ENCODE measurements around the gene PKHD1. TPM values are rescaled to one million over a fixed set of nuclear protein-coding genes. Genes with fewer than 3 reads are reported as not detected.

Gene PKHD1
- total and polyA plus RNA-seq, 9 donors, result 0.01 to 0.12 (median 0.05) TPM; not detected in 3

GRCh38 chr6:51887859-51888258 is 199.6 kb downstream of the PKHD1 start:
- Histone ChIP-seq H3K27me3 (no peaks in the 10 kb centered on the region), H3K4me1 (ENCODE audit: insufficient read depth) (no peaks in the 10 kb centered on the region), H3K36me3 (no peaks in the 10 kb centered on the region), H3K4me3 (no peak overlapping the region), H3K9me3 (no peaks in the 10 kb centered on the region), H3K27ac (no peak overlapping the region)
- WGBS, 3 donors, result 41 to 57% (median 55%) methylated on average over 2 of the region's 2 CpGs
- intact Hi-C loops (cut with DNase I), result no loop called here
- DNase-seq, result no peak
- TF ChIP-seq CTCF (IDR thresholded peaks at IDR 0.05), result no peak
- no peak for TF ChIP-seq POLR2A (IDR thresholded peaks at IDR 0.05)
- TF ChIP-seq EP300 (IDR thresholded peaks at IDR 0.05), result no peak

DNA sequence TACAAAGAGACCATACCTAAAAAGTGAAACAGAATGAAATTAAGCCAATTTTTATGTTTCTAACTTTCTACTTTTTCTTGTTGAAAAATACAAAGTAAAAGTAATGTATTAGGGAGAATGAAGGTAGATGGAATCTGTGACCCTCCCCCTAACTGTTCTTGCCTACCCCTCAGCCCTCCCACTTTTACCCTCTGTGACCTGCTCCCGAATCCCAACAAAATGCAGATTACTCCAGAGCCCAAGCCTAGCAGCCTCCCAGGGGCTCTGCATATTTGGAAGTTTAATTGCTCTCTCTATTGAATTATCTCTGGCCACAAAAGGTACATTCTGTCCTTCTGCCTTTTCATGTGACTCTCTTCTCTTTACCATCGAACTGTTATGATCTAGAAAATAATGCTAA is 201.5 kb downstream of the PKHD1 start:
- H3K36me3 ChIP-seq, result no peaks in the 10 kb centered on the region
- no peak for DNase-seq
- no peaks in the 10 kb centered on the region for H3K9me3 ChIP-seq
- no peak overlapping the region for H3K4me3 ChIP-seq
- TF ChIP-seq EP300 (IDR thresholded peaks at IDR 0.05) (no peak), CTCF (IDR thresholded peaks at IDR 0.05) (no peak), POLR2A (IDR thresholded peaks at IDR 0.05) (no peak)
- H3K4me1 ChIP-seq (ENCODE audit: insufficient read depth), result no peaks in the 10 kb centered on the region
- H3K27ac ChIP-seq, result no peak overlapping the region
- H3K27me3 ChIP-seq, result no peaks in the 10 kb centered on the region
- 45 to 50% (median 46%) methylated on average over 2 of the region's 2 CpGs for WGBS, 3 donors
- intact Hi-C loops (cut with DNase I), result no loop called here

DNA sequence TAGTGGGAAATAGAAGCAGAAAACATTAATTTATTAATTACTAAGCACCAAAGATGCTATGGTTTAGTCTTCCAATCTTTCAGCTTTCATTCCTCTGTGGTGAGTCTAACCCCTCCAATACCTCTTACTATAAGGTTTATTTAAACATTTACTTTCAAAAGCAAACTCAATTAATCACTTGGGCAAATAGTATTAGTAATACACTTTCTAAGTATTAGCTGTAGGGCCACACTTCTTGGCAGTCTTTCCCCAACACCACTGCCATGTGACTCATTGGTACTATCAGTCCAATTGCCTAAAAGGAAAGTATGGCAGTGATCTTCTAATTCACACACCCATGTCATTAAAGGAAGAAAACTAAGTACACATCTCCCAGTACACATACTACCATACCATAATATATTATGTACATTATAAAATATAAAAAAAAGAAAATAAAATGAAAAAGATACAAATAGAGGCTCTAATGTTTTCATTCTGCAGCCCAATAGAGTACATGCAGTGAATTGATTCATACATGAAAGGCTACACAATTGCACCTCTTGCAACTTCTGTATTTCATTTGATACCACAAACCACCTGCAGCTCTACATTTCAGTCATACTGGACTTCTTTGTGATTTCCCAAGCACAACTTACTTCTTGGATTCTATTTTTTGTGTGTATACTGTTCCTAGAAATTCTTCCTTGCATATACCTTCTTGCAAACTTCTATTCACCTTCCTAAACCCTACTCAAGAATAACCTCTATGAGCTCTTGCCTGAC is 218.6 kb downstream of the PKHD1 start:
- DNase-seq, result no peak
- Histone ChIP-seq H3K4me3 (no peak overlapping the region), H3K27me3 (no peaks in the 10 kb centered on the region), H3K9me3 (no peaks in the 10 kb centered on the region), H3K4me1 (ENCODE audit: insufficient read depth) (no peaks in the 10 kb centered on the region), H3K27ac (no peak overlapping the region), H3K36me3 (no peaks in the 10 kb centered on the region)
- TF ChIP-seq POLR2A (IDR thresholded peaks at IDR 0.05) (no peak), EP300 (IDR thresholded peaks at IDR 0.05) (no peak), CTCF (IDR thresholded peaks at IDR 0.05) (no peak)
- intact Hi-C loops (cut with DNase I), result no loop called here

- Histone ChIP-seq H3K9me3 (no peaks in the 10 kb centered on the region), H3K36me3 (no peaks in the 10 kb centered on the region), H3K4me3 (no peak overlapping the region), H3K27ac (no peak overlapping the region), H3K4me1 (ENCODE audit: insufficient read depth) (no peaks in the 10 kb centered on the region), H3K27me3 (no peaks in the 10 kb centered on the region)
- 27 to 32% (median 28%) methylated on average over 2 of the region's 2 CpGs for WGBS, 3 donors
- intact Hi-C loops (cut with DNase I), result no loop called here
- DNase-seq, result no peak
- TF ChIP-seq POLR2A (IDR thresholded peaks at IDR 0.05) (no peak), CTCF (IDR thresholded peaks at IDR 0.05) (no peak), EP300 (IDR thresholded peaks at IDR 0.05) (no peak)
These were observed 220.5 kb downstream of the PKHD1 start for GRCh38 chr6:51866867-51867266.
